WERI-Rb-1 (cell line): ENCODE results near the gene ADPRM.

Experiments
- DNase-seq: peaks from one replicate; pipeline ENCODE4 v3.0.0-alpha.2; 2020
- H3K27ac ChIP-seq: fragments of 250-450 bp; sonication (Bioruptor Pico); 2 replicates; pipeline ENCODE4 v1.5.1; 2020; ENCODE audit warnings: mild to moderate bottlenecking, moderate library complexity
- H3K27me3 ChIP-seq: fragments of 250-450 bp; sonication (Bioruptor Pico); 2 replicates; pipeline ENCODE4 v1.5.1; 2021; ENCODE audit warnings: mild to moderate bottlenecking, low read depth, moderate library complexity; ENCODE audit not compliant: insufficient read depth, severe bottlenecking
- H3K36me3 ChIP-seq: fragments of 250-450 bp; sonication (Bioruptor Pico); 2 replicates; pipeline ENCODE4 v1.5.1; 2020; ENCODE audit warnings: mild to moderate bottlenecking, moderate library complexity
- H3K4me3 ChIP-seq: 2 replicates; pipeline ENCODE4 v1.5.1; 2011; ENCODE audit warnings: low read depth, mild to moderate bottlenecking, control low read depth, low read length
- H3K9me3 ChIP-seq: fragments of 250-450 bp; sonication (Bioruptor Pico); 2 replicates; pipeline ENCODE4 v1.5.1; 2021; ENCODE audit warnings: mild to moderate bottlenecking, moderate library complexity; ENCODE audit not compliant: severe bottlenecking
- TF ChIP-seq, protein P1 (sequence below): IDR thresholded peaks from 2 replicates; pipeline ENCODE4 v1.5.1; 2011; ENCODE audit warnings: low read depth, mild to moderate bottlenecking, control low read depth, inconsistent platforms, low read length

The ADPRM gene

DNA sequence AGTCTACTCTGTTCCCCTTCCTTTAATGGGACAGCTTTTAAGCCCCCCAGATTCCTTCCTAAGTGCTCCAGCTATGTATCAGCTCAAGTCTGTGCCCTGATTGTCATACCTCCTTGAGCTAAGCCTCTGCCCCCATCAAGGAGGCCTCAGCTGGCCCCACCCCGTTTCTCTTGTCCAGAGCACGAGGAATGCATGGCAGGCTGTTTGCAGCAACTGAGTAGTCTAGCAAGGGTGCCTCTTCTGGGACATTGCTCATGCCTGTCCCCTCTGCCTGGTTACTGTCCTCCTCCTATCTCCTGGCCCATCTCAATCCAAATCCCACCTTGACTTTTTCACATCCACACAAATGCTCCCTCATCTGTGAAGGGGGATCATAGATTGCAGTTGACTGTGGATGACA is 60.3 kb downstream of the ADPRM start:
- no peak overlapping the region for H3K27ac ChIP-seq
- H3K27me3 ChIP-seq, result no peaks in the 10 kb centered on the region
- TF ChIP-seq, protein P1, sequence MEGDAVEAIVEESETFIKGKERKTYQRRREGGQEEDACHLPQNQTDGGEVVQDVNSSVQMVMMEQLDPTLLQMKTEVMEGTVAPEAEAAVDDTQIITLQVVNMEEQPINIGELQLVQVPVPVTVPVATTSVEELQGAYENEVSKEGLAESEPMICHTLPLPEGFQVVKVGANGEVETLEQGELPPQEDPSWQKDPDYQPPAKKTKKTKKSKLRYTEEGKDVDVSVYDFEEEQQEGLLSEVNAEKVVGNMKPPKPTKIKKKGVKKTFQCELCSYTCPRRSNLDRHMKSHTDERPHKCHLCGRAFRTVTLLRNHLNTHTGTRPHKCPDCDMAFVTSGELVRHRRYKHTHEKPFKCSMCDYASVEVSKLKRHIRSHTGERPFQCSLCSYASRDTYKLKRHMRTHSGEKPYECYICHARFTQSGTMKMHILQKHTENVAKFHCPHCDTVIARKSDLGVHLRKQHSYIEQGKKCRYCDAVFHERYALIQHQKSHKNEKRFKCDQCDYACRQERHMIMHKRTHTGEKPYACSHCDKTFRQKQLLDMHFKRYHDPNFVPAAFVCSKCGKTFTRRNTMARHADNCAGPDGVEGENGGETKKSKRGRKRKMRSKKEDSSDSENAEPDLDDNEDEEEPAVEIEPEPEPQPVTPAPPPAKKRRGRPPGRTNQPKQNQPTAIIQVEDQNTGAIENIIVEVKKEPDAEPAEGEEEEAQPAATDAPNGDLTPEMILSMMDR, result no peak
- DNase-seq, result no peak
- H3K9me3 ChIP-seq, result no peaks in the 10 kb centered on the region
- no peak overlapping the region for H3K4me3 ChIP-seq
- H3K36me3 ChIP-seq, result no peaks in the 10 kb centered on the region

DNA sequence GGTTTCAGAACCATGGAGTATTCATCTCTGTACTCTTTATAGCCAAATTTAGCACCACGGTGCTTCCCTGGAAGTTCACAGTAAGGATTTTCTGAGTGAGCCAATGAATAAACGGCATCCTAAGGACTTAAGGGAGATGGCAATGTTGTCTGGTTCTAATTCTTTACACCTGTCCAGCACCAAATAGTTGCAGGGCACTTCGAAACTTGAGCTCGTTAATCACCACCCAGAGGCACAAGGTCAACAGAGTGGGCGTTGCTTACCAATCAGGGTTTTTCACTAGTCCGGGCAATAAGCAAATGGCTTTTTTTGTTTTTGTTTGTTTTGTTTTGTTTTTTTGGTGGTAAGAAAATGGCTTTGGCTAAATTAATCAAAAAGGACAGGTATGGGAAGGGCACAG is 60.7 kb downstream of the ADPRM start:
- Histone ChIP-seq H3K27me3 (no peaks in the 10 kb centered on the region), H3K4me3 (no peak overlapping the region), H3K36me3 (no peaks in the 10 kb centered on the region), H3K27ac (no peak overlapping the region), H3K9me3 (no peaks in the 10 kb centered on the region)
- DNase-seq, result no peak
- TF ChIP-seq, protein P1, result no peak
